GM15510 (cell line): Measurements from ENCODE around the gene MEX3A.

Source experiments
- POLR2A ChIP-seq: IDR thresholded peaks from 3 replicates; pipeline ENCODE4 v1.6.1; 2011; ENCODE audit warnings: borderline replicate concordance; ENCODE audit not compliant: insufficient read length; ENCODE audit errors: extremely low read depth

The MEX3A gene

DNA sequence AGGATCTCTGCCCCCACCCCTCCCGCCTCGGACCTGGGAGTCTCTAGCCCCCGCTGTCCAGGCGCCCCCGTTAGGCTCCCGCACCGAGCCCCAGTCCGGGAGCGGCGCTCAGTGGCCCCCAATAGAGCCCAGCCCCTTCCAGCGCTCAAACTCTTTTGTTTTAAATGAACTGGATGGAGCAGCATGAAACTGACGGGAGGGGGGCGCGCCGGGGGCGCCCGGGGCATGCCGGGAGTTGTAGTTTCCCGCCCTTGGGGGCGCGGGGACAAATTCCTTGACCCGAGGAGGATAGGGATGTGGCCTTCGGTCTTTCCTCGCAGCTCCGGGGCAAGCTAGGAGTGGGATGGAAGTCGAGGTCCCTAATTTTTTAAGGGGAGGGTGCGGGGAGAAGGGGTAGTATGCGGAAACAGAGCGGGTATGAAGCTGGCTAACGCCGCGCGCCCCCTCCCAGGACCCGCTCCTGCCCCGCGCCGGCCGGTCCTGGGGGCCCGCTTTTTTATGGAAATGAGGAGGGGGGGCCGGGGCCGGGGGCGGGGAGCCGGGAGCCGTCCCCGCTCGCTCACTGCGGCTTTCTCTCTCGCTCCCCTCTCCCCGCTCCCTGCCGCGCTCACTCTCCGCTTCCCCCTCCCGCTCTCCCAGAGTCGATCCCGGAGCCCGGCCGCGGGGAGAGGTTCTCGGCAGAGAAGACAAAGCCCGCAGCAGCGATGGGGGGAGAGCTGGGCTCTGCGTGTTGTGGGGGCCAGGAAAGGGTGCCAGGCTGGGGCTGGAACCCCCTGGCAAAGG, at the start of gene MEX3A:
TSS of gene MEX3A (minus strand) at position 157 of the 783 bp plus-strand sequence. CDS start 467 bp downstream, outside the sequence.
- no peak for TF ChIP-seq POLR2A

GRCh38 chr1:156130578-156130942, 48.3 kb upstream of the MEX3A start:
- TF ChIP-seq POLR2A, result no peak

- TF ChIP-seq POLR2A, result no peak
Measured at GRCh38 chr1:156129687-156130577, 47.7 kb upstream of the MEX3A start.

GRCh38 chr1:156128654-156129597, 46.7 kb upstream of the MEX3A start:
- no peak for TF ChIP-seq POLR2A

- TF ChIP-seq POLR2A, result no peak
Measured at GRCh38 chr1:156128308-156128653, 46.0 kb upstream of the MEX3A start.

- no peak for TF ChIP-seq POLR2A
Measured at GRCh38 chr1:156126630-156127534, 44.6 kb upstream of the MEX3A start.

DNA sequence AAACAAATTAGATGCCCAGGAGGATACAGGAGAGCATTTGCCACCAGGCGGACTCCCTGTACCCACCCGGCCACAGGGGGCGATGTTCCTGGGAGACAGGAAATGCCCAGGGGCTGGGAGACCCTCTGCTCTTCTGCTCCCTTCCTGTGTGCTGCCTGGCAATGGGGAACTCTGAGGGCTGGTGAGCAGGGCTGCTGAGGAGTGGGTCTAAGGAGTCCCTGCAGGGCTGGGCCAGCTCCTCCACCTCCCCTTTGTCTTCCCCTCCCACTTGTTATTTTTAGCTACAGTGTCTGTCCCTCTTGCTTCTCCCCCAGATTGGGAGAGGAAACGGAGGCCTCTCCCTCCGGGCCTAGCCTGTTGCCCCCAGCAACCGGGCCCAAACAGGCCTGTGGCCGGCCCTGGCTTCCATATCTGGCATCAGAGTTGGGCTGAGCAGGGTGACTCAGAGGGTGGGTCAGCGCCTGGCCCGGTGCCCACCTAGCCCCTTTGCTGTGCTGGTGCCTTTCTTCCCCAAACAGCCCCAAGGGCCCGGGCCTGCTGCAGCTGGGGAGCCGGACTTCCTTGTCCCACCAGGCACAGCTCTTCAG, 43.9 kb upstream of the MEX3A start:
- TF ChIP-seq POLR2A, result no peak

- no peak for TF ChIP-seq POLR2A
Measured at GRCh38 chr1:156124557-156125483, 42.6 kb upstream of the MEX3A start.

DNA sequence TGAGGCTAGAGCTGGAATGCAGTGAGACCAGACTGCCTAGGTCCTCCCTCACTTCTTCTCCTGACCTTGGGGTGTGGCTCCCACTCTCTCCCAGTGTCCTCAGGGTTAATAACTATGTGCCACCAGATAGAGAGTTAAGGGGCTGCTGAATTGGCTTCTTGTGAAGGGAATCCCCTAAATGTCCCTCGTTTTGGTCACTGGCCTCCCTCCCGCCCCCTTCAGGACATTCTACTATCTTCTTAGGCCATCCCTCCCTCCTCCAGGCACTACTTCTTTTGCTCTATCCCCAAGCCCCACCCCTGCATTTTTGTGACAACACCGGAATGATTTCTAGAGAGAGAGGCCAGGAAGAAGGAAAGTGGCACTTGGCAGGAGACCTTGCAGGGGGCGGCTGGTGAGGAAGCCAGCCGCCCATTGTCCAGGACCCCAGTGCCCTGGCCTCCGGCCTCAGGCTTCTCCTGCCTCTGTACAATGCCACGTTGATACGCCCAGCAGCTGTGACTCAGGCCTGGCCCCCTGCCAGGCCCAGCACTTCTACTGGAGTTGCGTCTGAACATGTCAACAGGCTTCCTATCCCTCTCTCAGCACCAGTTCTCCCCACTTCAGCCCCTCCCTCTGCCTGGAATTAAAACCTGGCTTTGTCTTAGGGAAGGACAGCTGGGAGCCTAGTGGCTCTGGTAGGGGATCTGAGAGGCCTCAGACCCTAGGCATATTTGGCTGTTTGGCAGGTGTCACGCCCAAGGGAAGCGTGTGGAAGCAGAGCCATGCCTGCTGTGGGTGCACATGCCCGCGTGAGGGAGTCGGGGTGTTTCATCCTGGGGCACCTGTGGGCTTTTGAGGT, 41.3 kb upstream of the MEX3A start:
- no peak for TF ChIP-seq POLR2A

GRCh38 chr1:156122519-156123355, 40.5 kb upstream of the MEX3A start:
- TF ChIP-seq POLR2A, result no peak

DNA sequence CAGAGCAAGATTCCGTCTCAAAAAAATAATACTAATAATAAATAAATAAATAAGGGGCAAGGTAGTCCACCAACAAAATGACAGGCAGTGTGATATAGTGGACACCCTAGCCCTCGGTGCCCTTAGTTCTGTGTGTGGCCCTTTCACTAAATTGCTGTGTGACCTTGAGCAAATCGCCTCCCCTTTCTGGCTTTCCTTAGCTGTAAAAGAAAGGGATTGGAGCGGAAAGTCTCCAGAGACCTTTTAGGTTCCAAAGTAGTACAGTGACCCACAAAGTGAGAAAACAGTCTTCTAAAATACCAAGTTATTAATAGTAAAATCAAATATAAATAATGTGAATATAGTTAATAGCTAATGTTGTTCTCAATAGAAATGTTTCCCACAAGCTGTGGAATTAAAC, 39.8 kb upstream of the MEX3A start:
- no peak for TF ChIP-seq POLR2A

DNA sequence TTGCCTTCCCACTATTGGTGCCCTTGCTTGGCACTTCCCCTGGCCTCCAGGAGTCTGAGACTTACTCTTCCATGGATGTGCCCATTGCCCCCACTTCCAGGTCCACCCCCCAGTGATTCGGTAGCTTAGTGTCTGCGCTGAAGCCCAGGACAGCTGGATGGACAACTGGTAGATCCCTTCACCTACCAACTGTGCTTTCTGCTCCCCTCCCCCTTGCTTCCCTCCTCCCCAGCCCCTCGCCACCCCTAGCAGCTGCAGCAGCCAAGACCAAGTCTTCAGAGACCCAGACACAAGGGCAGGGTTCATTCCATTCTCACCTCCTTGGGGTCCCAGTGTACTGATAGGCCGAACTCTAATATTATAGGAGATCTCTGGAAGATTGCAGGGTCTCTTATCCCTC, 39.2 kb upstream of the MEX3A start:
- no peak for TF ChIP-seq POLR2A
